Stomach smooth muscle (tissue), 2 donors: ENCODE results near the gene NLRP3.

Experiments
- H3K27ac ChIP-seq: one replicate; pipeline ENCODE4 v1.7.0; 2013; ENCODE audit warnings: mild to moderate bottlenecking, low read length, inconsistent platforms
- H3K27me3 ChIP-seq, 2 donors: one replicate each; pipeline ENCODE4 v1.7.0; 2013; ENCODE audit warnings: low read length in 2 of 2; ENCODE audit not compliant: insufficient read depth in 2 of 2, control insufficient read depth in 1 of 2
- H3K36me3 ChIP-seq, 2 donors: one replicate each; pipeline ENCODE4 v1.7.0; 2013; ENCODE audit warnings: low read length in 2 of 2; ENCODE audit not compliant: control insufficient read depth in 2 of 2, insufficient read depth in 2 of 2
- H3K4me1 ChIP-seq: one replicate; pipeline ENCODE4 v1.7.0; 2013; ENCODE audit warnings: low read length; ENCODE audit not compliant: control insufficient read depth, insufficient read depth
- H3K4me3 ChIP-seq, 2 donors: one replicate each; pipeline ENCODE4 v1.7.0; 2013; ENCODE audit warnings: low read length in 2 of 2
- H3K9ac ChIP-seq, 2 donors: one replicate each; pipeline ENCODE4 v1.7.0; 2013; ENCODE audit warnings: low read length in 2 of 2, mild to moderate bottlenecking in 1 of 2
- H3K9me3 ChIP-seq, 2 donors: one replicate each; pipeline ENCODE4 v1.7.0; 2013; ENCODE audit warnings: low read length in 2 of 2; ENCODE audit not compliant: control insufficient read depth in 2 of 2
- donor health status: healthy.
- donor health status: Pancreatic carcinoma.

Gene NLRP3

DNA sequence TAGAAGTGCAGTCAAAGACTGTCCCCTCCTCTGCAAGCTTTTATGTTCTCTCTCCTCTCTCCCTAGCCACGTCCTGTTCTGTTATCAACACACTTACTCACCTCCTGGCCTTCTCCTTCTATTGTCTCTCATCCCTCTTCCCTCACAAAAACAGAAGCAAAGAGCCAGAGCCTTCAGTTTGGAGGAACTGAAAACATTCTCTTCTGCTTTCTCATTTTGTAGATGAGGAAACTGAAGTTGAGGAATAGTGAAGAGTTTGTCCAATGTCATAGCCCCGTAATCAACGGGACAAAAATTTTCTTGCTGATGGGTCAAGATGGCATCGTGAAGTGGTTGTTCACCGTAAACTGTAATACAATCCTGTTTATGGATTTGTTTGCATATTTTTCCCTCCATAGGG is 1.9 kb downstream of the NLRP3 start:
- Histone ChIP-seq H3K9ac (no peak overlapping the region), H3K27me3 (no peaks in the 10 kb centered on the region), H3K9me3 (no peaks in the 10 kb centered on the region), H3K4me3 (no peak overlapping the region), H3K27ac (no peak overlapping the region), H3K36me3 (no peaks in the 10 kb centered on the region), H3K4me1 (no peaks in the 10 kb centered on the region)

DNA sequence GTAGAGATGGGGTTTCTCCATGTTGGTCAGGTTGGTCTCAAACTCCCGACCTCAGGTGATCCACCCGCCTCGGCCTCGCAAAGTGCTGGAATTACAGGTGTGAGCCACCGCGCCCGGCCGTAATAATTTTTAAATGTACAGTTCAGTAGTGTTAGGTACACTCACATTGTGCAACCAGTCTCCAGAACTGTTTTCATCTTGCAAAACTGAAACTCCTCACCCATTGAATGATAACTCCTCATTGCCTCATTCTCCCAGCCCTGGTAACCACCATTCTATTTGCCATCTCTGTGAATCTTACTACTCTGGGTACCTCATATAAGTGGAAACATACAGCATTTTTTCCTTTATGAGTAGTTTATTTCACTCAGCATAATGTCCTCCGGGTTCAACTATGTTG is 3.4 kb downstream of the NLRP3 start:
- H3K4me1 ChIP-seq: no peaks in the 10 kb centered on the region
- no peak overlapping the region for H3K4me3 ChIP-seq
- no peaks in the 10 kb centered on the region for H3K36me3 ChIP-seq
- no peaks in the 10 kb centered on the region for H3K27me3 ChIP-seq
- no peak overlapping the region for H3K9ac ChIP-seq
- no peak overlapping the region for H3K27ac ChIP-seq
- H3K9me3 ChIP-seq: no peaks in the 10 kb centered on the region

DNA sequence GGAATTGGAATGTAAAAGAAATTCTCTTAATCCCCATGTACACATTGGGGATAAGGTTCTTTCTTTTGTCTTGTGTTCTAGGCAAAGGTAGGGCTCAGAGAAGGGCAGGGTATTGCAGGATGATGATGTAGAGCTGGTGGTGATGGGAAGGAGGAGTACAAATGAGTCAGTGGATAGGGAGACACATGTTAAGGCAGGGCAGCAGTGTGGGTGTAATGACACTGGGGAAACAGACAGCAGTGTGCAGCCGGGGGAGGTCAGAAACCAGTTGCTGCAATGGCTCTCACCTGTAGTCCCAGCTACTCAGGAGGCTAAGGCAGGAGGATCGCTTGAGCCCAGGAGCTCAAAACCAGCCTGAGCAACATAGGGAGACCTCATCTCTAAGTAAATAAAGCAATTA is 5.1 kb downstream of the NLRP3 start:
- no peak overlapping the region for H3K27ac ChIP-seq
- H3K4me1 ChIP-seq: no peaks in the 10 kb centered on the region
- H3K27me3 ChIP-seq: no peaks in the 10 kb centered on the region
- no peak overlapping the region for H3K9ac ChIP-seq
- no peaks in the 10 kb centered on the region for H3K36me3 ChIP-seq
- H3K4me3 ChIP-seq: no peak overlapping the region
- no peaks in the 10 kb centered on the region for H3K9me3 ChIP-seq

DNA sequence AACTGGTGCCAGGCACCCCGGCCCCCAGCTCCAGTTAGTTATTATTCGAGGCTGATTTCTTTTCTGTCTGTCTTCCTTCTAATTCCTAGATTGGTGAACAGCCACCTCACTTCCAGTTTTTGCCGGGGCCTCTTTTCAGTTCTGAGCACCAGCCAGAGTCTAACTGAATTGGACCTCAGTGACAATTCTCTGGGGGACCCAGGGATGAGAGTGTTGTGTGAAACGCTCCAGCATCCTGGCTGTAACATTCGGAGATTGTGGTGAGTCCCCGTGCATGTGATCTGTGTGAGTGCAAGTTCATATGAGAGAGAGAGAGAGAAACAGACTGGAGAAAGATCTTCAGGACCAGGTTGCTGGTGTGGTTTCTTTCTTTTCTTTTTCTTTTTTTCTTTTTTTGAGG is 13.5 kb downstream of the NLRP3 start:
- Histone ChIP-seq H3K9ac (no peak overlapping the region), H3K4me3 (no peak overlapping the region), H3K36me3 (no peaks in the 10 kb centered on the region), H3K4me1 (no peaks in the 10 kb centered on the region), H3K9me3 (no peaks in the 10 kb centered on the region), H3K27ac (no peak overlapping the region), H3K27me3 (peaks cover 0 to 5% of the 10 kb centered on the region in 2 donors)

DNA sequence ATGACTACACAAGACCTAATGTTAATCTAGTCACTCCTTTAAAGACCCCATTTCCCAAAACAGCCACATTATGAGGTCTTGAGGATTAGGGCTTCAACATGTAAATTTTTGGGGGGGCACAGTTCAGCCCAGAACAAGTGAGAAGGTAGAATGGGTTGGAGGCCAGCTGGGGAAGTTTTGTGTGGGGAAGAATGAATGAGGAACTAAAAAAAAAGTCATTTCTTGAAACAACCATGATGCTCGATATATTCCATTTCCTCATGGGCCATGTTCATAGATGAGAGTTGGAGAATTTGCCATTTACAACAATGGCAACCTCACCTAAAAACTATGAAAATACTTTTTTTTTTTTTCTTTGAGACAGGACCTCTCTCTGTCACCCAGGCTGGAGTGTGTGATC is 14.5 kb downstream of the NLRP3 start:
- Histone ChIP-seq H3K36me3 (no peaks in the 10 kb centered on the region), H3K27me3 (peaks cover 0 to 5% of the 10 kb centered on the region in 2 donors), H3K9me3 (no peaks in the 10 kb centered on the region), H3K4me3 (no peak overlapping the region), H3K4me1 (no peaks in the 10 kb centered on the region), H3K27ac (no peak overlapping the region), H3K9ac (no peak overlapping the region)

DNA sequence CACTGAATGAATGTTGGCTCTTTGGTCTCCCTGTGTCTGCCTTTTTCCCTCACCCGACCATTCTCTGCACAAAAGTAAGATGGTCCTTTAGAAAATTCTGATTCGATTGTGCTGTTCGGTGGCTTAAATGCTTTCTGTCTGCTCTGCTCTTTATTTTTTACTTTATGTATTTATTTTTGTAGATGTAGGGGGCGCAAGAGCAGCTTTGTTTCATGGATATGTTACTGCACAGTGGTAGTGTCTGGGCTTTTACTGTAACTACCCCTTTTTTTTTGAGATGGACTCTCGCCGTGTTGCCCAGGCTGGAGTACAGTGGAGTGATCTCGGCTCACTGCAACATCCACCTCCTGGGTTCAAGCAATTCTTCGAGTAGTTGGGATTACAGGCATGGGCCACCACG is 15.7 kb downstream of the NLRP3 start:
- Histone ChIP-seq H3K9me3 (no peaks in the 10 kb centered on the region), H3K27ac (no peak overlapping the region), H3K4me3 (no peak overlapping the region), H3K4me1 (no peaks in the 10 kb centered on the region), H3K9ac (no peak overlapping the region), H3K36me3 (no peaks in the 10 kb centered on the region), H3K27me3 (peaks cover 0 to 5% of the 10 kb centered on the region in 2 donors)

DNA sequence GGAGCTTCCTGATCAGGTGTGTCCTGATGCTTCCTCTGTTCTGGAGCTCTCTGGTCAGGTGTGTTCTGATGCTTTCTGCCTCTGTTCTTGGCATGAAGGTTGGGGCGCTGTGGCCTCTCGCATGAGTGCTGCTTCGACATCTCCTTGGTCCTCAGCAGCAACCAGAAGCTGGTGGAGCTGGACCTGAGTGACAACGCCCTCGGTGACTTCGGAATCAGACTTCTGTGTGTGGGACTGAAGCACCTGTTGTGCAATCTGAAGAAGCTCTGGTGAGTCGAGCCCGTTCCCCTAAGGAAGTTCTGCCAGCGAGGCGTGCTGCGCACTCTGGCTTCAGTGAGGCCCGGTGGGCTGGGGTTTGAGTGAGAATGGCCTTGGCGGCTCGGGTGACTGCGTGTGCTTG is 18.0 kb downstream of the NLRP3 start:
- no peak overlapping the region for H3K4me3 ChIP-seq
- H3K27ac ChIP-seq: no peak overlapping the region
- no peak overlapping the region for H3K9ac ChIP-seq

DNA sequence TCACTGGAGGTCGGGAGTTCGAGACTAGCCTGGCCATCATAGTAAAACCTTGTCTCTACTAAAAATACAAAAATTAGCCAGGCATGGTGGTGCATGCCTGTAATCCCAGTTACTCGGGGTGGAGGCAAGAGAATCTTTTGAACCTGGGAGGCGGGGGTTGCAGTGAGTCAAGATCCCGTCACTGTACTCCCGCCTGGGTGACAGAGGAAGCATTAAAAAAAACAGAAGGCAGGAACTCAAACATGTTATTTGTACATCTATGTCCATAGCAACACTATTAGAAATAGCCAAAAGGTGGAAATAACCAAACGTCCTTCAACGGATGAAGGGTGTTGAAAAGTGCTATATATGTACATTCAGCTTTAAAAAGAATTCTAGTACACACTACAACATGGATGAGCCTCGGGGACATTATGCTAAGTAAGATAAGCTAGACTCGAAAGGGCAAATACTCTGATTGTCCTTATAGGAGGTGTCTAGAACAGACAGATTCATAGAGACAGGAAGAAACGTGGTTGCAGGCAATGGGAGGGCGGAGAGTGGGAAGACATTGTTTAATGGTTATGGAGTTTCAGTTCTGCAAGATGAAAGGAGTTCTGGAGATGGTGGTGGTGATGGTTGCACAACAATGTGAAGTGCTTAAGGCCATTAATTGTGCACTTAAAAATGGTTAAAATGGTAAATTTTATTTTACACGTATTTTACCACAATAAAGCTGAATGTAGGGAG is 19.2 kb downstream of the NLRP3 start:
- Histone ChIP-seq H3K4me1 (no peaks in the 10 kb centered on the region), H3K27me3 (peaks cover 0 to 5% of the 10 kb centered on the region in 2 donors)

More for the DNA sequence above, 18.0 kb downstream of the NLRP3 start:
- no peaks in the 10 kb centered on the region for H3K9me3 ChIP-seq
- H3K4me1 ChIP-seq: no peaks in the 10 kb centered on the region
- no peaks in the 10 kb centered on the region for H3K36me3 ChIP-seq
- H3K27me3 ChIP-seq: peaks cover 0 to 5% of the 10 kb centered on the region in 2 donors

DNA sequence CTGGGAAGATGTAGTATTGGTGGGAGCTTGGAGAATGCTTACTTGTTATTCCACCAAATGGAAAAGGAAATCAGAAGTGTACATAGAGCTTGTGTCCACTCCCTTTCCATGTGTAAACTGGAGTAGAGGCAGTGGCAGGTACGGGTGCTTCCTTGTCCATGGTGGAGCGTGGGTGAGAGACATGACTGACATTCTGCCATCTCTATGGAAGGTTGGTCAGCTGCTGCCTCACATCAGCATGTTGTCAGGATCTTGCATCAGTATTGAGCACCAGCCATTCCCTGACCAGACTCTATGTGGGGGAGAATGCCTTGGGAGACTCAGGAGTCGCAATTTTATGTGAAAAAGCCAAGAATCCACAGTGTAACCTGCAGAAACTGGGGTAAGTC is 19.8 kb downstream of the NLRP3 start:
- Histone ChIP-seq H3K4me1 (no peaks in the 10 kb centered on the region), H3K27me3 (peaks cover 0 to 5% of the 10 kb centered on the region in 2 donors), H3K4me3 (no peak overlapping the region), H3K9me3 (no peaks in the 10 kb centered on the region), H3K36me3 (no peaks in the 10 kb centered on the region), H3K27ac (no peak overlapping the region), H3K9ac (no peak overlapping the region)

More for the DNA sequence above, 19.2 kb downstream of the NLRP3 start:
- Histone ChIP-seq H3K4me3 (no peak overlapping the region), H3K36me3 (no peaks in the 10 kb centered on the region), H3K27ac (no peak overlapping the region), H3K9ac (no peak overlapping the region), H3K9me3 (no peaks in the 10 kb centered on the region)

DNA sequence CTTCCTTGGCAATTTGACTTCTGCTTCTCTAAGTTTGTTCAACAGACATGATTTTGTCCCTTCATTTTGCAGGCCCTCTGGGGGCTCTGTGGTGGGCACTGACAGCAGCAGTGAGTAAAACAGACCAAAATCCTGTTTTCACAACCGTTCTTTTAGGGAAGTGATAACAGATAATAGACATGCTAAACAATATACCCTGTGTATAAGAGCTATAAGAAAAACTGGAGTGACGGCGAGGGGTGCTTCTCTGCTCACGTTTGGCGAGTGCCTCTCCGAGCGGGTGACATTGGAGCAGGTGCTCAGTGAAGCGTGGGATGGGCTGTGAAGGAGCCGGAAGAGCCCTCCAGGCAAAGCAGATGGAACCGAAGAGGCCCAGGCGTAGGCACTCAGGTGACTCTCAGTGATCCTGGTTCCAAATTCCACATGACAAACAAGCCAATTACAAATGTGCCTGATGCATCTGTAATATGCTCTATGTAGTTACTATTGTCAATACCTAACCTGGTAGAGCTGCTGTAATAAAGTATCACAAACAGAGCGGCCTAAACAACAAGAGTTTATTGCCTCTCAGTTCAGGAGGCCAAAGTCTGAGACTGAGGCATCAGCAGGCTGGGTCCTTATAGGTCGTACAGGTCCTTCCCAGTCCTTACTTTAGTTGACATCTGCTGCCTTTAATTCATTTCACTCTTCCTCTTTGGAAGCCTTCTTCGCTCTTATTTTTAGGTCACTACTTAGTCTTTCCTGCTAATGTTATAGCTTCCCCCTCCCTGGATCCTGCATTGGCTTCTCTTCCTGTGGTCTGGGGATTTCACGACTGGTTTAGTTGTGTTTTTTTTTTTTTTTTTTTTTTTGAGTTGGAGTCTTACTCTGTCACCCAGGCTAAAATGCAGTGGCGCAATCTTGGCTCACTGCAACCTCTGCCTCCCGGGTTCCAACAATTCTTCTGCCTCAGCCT is 21.9 kb downstream of the NLRP3 start:
- peaks cover 0 to 3% of the 10 kb centered on the region in 2 donors for H3K27me3 ChIP-seq
- H3K36me3 ChIP-seq: no peaks in the 10 kb centered on the region
- no peak overlapping the region for H3K27ac ChIP-seq
- no peaks in the 10 kb centered on the region for H3K4me1 ChIP-seq
- no peak overlapping the region for H3K4me3 ChIP-seq
- no peaks in the 10 kb centered on the region for H3K9me3 ChIP-seq
- no peak overlapping the region for H3K9ac ChIP-seq
